Stomach (tissue), 9 donors: ENCODE measurements around the gene PRKD1. TPM values are rescaled to one million over a fixed set of nuclear protein-coding genes. Genes with fewer than 3 reads are reported as not detected.

Experiments used
- DNase-seq, 2 donors: peaks; one replicate each; pipeline versions ENCODE4 v3.0.0 to v3.0.0-alpha.2; 2013 to 2019
- H3K27ac ChIP-seq, 5 donors: fragments of 200-600 bp in 4 of 5; sonication (generic) in 4 of 5; one replicate each; pipeline ENCODE4 v1.5.1; 2013 to 2019; ENCODE audit warnings: mild to moderate bottlenecking in 1 of 5, moderate library complexity in 1 of 5
- H3K27me3 ChIP-seq, 3 donors: fragments of 200-600 bp; sonication (generic); one replicate each; pipeline ENCODE4 v1.5.1; 2017 to 2019; ENCODE audit warnings: mixed run types in 1 of 3
- H3K36me3 ChIP-seq, 4 donors: fragments of 200-600 bp; sonication (generic); 1 replicate in 3 of 4; 2 replicates in 1 of 4; pipeline ENCODE4 v1.5.1; 2016 to 2019
- H3K4me1 ChIP-seq, 4 donors: fragments of 200-600 bp; sonication (generic); one replicate each; pipeline ENCODE4 v1.5.1; 2016 to 2019
- H3K4me3 ChIP-seq, 4 donors: fragments of 200-600 bp; sonication (generic) in 3 of 4; one replicate each; pipeline ENCODE4 v1.5.1; 2016 to 2019; ENCODE audit warnings: mild to moderate bottlenecking in 1 of 4
- H3K9me3 ChIP-seq, 4 donors: fragments of 200-600 bp; sonication (generic); one replicate each; pipeline ENCODE4 v1.5.1; 2016 to 2019
- CTCF ChIP-seq, 7 experiments: fragments of 450-650 bp in 4 of 7; fragments of 200-600 bp in 3 of 7; sonication (generic) in 3 of 7; IDR thresholded peaks; one replicate each; pipeline ENCODE4 v1.5.1; 2016 to 2019; ENCODE audit warnings: antibody characterized with exemption in 7 of 7, control low read depth in 2 of 7, mild to moderate bottlenecking in 1 of 7
- EP300 ChIP-seq: sonication (generic); formaldehyde crosslinking; IDR thresholded peaks from one replicate; pipeline ENCODE4 v1.6.1; 2017; ENCODE audit warnings: antibody characterized with exemption
- POLR2A ChIP-seq, 4 donors: fragments of 450-650 bp; IDR thresholded peaks; one replicate each; pipeline ENCODE4 v1.6.1; 2016; ENCODE audit warnings: antibody characterized with exemption in 4 of 4, control low read depth in 2 of 4, mild to moderate bottlenecking in 1 of 4, moderate library complexity in 1 of 4
- POLR2AphosphoS5 ChIP-seq, 3 donors: sonication (generic); formaldehyde crosslinking; IDR thresholded peaks; one replicate each; pipeline ENCODE4 v1.6.1; 2016; ENCODE audit warnings: antibody characterized with exemption in 3 of 3
- WGBS, 5 donors: extraction: QIAGEN DNeasy Blood & Tissue Kit in 3 of 5; methylation state at CpG; one replicate each; pipeline versions ENCODE4 v1.1.5 to v1.1.7; 2013 to 2018; 5-methylcytosine and 5-hydroxymethylcytosine counted together
- intact Hi-C: fragments of 100-400 bp; cut with DNase I; formaldehyde crosslinking; loops from one replicate; pipeline ENCODE4 v1.15.1; 2023; ENCODE audit warnings: low total_unique reads
- polyA plus RNA-seq, 3 donors: library from polyadenylated mRNA; stranded (reverse); fragments of 200-250 nt; gene quantifications; one replicate each; pipeline ENCODE4 v1.2.3, GENCODE V29; 2013
- total RNA-seq, 5 donors: library from RNA; depleted of rRNA; stranded (reverse); fragments of >200 nt; gene quantifications; one replicate each; pipeline versions ENCODE4 v1.1.0 to v1.2.3, GENCODE V29; 2014 to 2016
- donor health status: healthy with polysubstance abuse.
- donor health status: Bipolar disorder and iron deficiency.
- donor health status: healthy.

The PRKD1 gene
- total and polyA plus RNA-seq, 8 donors = 1.6 to 26.6 (median 4.9) TPM

GRCh38 chr14:29944091-29944490, 16.4 kb upstream of the PRKD1 start:
- Histone ChIP-seq H3K4me1 (no peaks in the 10 kb centered on the region), H3K27ac (no peak overlapping the region), H3K36me3 (no peaks in the 10 kb centered on the region), H3K4me3 (no peak overlapping the region), H3K9me3 (peaks cover 0 to 18% (median 4%) of the 10 kb centered on the region in 4 donors), H3K27me3 (no peaks in the 10 kb centered on the region)
- DNase-seq = peak in 1 of 2 donors; percentile 7
- TF ChIP-seq EP300 (no peak), CTCF (IDR thresholded peaks at IDR 0.05) (no peak), POLR2AphosphoS5 (IDR thresholded peaks at IDR 0.05) (no peak), POLR2A (IDR thresholded peaks at IDR 0.05) (no peak)
- intact Hi-C loops = no loop called here

- 54 to 74% (median 63%) methylated on average over 2 of the region's 2 CpGs for WGBS, 5 donors
- Histone ChIP-seq H3K27me3 (no peaks in the 10 kb centered on the region), H3K9me3 (peaks cover 0 to 10% (median 3%) of the 10 kb centered on the region in 4 donors), H3K27ac (no peak overlapping the region), H3K36me3 (no peaks in the 10 kb centered on the region), H3K4me1 (no peaks in the 10 kb centered on the region), H3K4me3 (no peak overlapping the region)
- no peak for DNase-seq
- TF ChIP-seq POLR2A (IDR thresholded peaks at IDR 0.05) = no peak
- intact Hi-C loops = no loop called here
These were observed 13.8 kb upstream of the PRKD1 start for GRCh38 chr14:29941401-29941800.

GRCh38 chr14:29940482-29940881, 12.8 kb upstream of the PRKD1 start:
- no peaks in the 10 kb centered on the region for H3K36me3 ChIP-seq
- H3K27me3 ChIP-seq = no peaks in the 10 kb centered on the region
- DNase-seq = no peak
- WGBS, 5 donors = 83 to 91% (median 87%) methylated on average over 3 of the region's 3 CpGs
- intact Hi-C loops = no loop called here
- peaks cover 0 to 6% (median 2%) of the 10 kb centered on the region in 4 donors for H3K9me3 ChIP-seq
- TF ChIP-seq POLR2AphosphoS5 (IDR thresholded peaks at IDR 0.05) (no peak), EP300 (no peak), POLR2A (IDR thresholded peaks at IDR 0.05) (no peak)
- H3K4me1 ChIP-seq = no peaks in the 10 kb centered on the region
- no peak overlapping the region for H3K4me3 ChIP-seq
- H3K27ac ChIP-seq = no peak overlapping the region

- Histone ChIP-seq H3K27ac (no peak overlapping the region), H3K27me3 (no peaks in the 10 kb centered on the region), H3K4me1 (no peaks in the 10 kb centered on the region), H3K36me3 (no peaks in the 10 kb centered on the region), H3K4me3 (no peak overlapping the region), H3K9me3 (peaks cover 0 to 4% (median 0%) of the 10 kb centered on the region in 4 donors)
- 89 to 97% (median 92%) methylated on average over 2 of the region's 2 CpGs for WGBS, 5 donors
- intact Hi-C loops = no loop called here
- DNase-seq = no peak
- TF ChIP-seq CTCF (IDR thresholded peaks at IDR 0.05) (no peak), POLR2AphosphoS5 (IDR thresholded peaks at IDR 0.05) (no peak), POLR2A (IDR thresholded peaks at IDR 0.05) (no peak), EP300 (no peak)
These were observed 9.5 kb upstream of the PRKD1 start for GRCh38 chr14:29937116-29937515.

GRCh38 chr14:29930283-29930682, 2.6 kb upstream of the PRKD1 start:
- WGBS, 5 donors = 56 to 64% (median 63%) methylated on average over 2 of the region's 2 CpGs
- Histone ChIP-seq H3K27me3 (peaks cover 0 to 24% (median 0%) of the 10 kb centered on the region in 3 donors), H3K27ac (no peak overlapping the region), H3K4me3 (no peak overlapping the region), H3K9me3 (no peaks in the 10 kb centered on the region), H3K36me3 (no peaks in the 10 kb centered on the region), H3K4me1 (peaks cover 10 to 17% (median 16%) of the 10 kb centered on the region in 4 donors)
- intact Hi-C loops = no loop called here
- no peak for DNase-seq
- no peak for TF ChIP-seq CTCF (IDR thresholded peaks at IDR 0.05)
- no peak for TF ChIP-seq POLR2AphosphoS5 (IDR thresholded peaks at IDR 0.05)
- no peak for TF ChIP-seq POLR2A (IDR thresholded peaks at IDR 0.05)
- no peak for TF ChIP-seq EP300
